Lower lobe of right lung (tissue), 2 donors: ENCODE data around the gene KIZ. TPM values are rescaled to one million over a fixed set of nuclear protein-coding genes. Genes with fewer than 3 reads are reported as not detected.

Experiments used
- ATAC-seq, 2 donors: fragments of 200-7000 bp; cut with Tn5 transposase; one replicate each; pipeline ENCODE4 v1.9.1; 2020 to 2022; ENCODE audit warnings: mild to moderate bottlenecking in 2 of 2, moderate library complexity in 2 of 2
- DNase-seq: peaks from one replicate; pipeline ENCODE4 v3.0.0-alpha.2; 2020
- H3K27ac ChIP-seq: fragments of 200-600 bp; one replicate; pipeline ENCODE4 v1.8.0; 2022
- H3K27me3 ChIP-seq: fragments of 200-600 bp; one replicate; pipeline ENCODE4 v1.8.0; 2022; ENCODE audit warnings: low read depth
- H3K36me3 ChIP-seq: fragments of 200-600 bp; one replicate; pipeline ENCODE4 v1.8.0; 2022; ENCODE audit warnings: mild to moderate bottlenecking
- H3K4me1 ChIP-seq: fragments of 200-600 bp; one replicate; pipeline ENCODE4 v1.8.0; 2022
- H3K4me3 ChIP-seq: fragments of 200-600 bp; one replicate; pipeline ENCODE4 v1.8.0; 2022; ENCODE audit warnings: mild to moderate bottlenecking
- H3K9me3 ChIP-seq: fragments of 200-600 bp; one replicate; pipeline ENCODE4 v1.8.0; 2022
- intact Hi-C: fragments of 100-400 bp; cut with DNase I; formaldehyde crosslinking; loops from one replicate; pipeline ENCODE4 v1.11.0; 2022
- total RNA-seq: library from RNA; stranded (reverse); fragmentation: NEBNext Ultra II Directional; extraction: Animal tissue kit (Norgen Biotek cat#: 25700); gene quantifications from one replicate; pipeline ENCODE4 v1.2.1, GENCODE V29; 2021
- TF ChIP-seq, protein P1 (sequence below): fragments of 200-600 bp; IDR thresholded peaks from one replicate; pipeline ENCODE4 v1.8.0; 2022; ENCODE audit warnings: antibody characterized with exemption, mild to moderate bottlenecking
- donor health status: DM: no; HTN: yes; CAD: no; lungs with severe emphysema.

KIZ gene
- total RNA-seq, 1 donor from 2014 or later = 19.2 TPM

DNA sequence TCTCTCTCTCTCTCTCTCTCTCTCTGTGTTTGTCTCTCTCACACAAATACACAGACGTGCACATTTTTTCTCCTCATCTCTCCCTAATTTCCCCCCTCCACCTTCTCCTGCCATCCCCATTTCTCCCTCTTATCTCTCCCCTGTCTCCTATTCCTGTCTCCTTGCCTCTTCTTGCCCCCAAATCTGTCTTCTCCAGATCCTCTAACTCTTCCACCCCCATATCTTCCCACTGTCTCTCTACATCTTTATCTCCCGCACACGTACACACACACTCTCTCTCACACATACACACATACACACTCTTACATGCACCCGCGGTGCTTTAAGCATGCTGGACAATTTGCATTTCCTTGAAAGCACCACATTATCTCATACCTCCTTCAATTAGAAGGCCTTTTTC lies 15.9 kb downstream of the KIZ start:
- ATAC-seq = no peak

DNA sequence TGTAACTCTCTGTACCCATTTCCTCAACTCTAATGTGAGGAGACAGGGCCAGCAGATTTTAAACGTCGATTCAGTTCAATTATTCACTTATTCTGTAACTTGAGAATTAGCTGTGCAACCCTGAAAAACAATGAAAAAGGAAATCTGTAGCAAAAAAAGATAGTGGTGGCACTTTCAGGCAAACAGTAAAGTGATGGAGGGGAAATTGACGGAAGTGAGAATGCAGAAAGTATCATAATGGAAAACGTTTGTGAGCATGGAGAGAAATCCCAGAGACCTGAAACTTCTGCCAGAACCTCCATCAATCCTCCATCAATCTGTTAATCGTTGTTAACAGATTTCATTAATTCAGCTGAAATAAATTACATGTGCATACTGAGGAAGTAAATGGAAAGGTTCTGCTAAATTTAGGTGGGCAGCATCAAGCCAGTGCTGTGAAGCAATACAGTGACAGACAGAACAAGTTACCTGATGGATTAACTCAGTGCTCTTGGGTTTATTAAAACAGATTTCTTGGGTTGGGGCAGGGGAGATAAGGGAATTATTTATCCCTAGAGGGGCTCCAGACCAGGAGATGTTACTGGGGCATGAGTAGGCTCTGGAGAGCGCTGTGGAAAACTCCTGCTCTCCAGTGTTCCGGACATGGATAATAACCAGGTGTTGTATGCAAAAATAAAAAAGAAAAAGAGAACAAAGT lies 17.5 kb downstream of the KIZ start:
- TF ChIP-seq, protein P1, sequence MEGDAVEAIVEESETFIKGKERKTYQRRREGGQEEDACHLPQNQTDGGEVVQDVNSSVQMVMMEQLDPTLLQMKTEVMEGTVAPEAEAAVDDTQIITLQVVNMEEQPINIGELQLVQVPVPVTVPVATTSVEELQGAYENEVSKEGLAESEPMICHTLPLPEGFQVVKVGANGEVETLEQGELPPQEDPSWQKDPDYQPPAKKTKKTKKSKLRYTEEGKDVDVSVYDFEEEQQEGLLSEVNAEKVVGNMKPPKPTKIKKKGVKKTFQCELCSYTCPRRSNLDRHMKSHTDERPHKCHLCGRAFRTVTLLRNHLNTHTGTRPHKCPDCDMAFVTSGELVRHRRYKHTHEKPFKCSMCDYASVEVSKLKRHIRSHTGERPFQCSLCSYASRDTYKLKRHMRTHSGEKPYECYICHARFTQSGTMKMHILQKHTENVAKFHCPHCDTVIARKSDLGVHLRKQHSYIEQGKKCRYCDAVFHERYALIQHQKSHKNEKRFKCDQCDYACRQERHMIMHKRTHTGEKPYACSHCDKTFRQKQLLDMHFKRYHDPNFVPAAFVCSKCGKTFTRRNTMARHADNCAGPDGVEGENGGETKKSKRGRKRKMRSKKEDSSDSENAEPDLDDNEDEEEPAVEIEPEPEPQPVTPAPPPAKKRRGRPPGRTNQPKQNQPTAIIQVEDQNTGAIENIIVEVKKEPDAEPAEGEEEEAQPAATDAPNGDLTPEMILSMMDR = no peak
- H3K27me3 ChIP-seq = no peaks in the 10 kb centered on the region
- H3K9me3 ChIP-seq = no peaks in the 10 kb centered on the region
- H3K36me3 ChIP-seq = peaks cover 5% of the 10 kb centered on the region
- DNase-seq = no peak
- no peak for ATAC-seq
- no peaks in the 10 kb centered on the region for H3K4me1 ChIP-seq
- intact Hi-C loops = no loop called here
- no peak overlapping the region for H3K4me3 ChIP-seq
- no peak overlapping the region for H3K27ac ChIP-seq

More for the DNA sequence above, 15.9 kb downstream of the KIZ start:
- Histone ChIP-seq H3K9me3 (no peaks in the 10 kb centered on the region), H3K27me3 (no peaks in the 10 kb centered on the region), H3K4me1 (no peaks in the 10 kb centered on the region), H3K36me3 (peaks cover 17% of the 10 kb centered on the region), H3K4me3 (no peak overlapping the region), H3K27ac (no peak overlapping the region)
- TF ChIP-seq, protein P1 = no peak
- intact Hi-C loops = no loop called here
- no peak for DNase-seq

DNA sequence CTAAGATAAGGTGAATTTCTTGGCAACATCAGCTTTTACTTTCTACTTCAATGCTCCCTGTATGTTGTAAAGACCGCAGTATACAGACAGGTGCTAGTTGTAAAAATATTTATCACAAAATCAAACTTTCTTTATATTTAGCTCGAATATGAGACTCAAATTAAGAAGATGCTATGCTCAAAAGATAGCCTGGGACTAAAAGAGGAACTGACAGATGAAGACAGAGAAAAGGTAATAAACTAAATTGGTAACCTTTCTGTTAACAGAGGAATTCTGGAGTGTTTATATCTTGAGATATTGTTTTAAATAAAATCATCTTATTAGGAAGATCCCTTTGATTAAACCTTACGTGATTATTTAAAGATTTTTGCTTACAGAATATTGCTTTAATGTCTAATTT lies 19.5 kb downstream of the KIZ start:
- Histone ChIP-seq H3K27ac (no peak overlapping the region), H3K9me3 (no peaks in the 10 kb centered on the region), H3K27me3 (no peaks in the 10 kb centered on the region), H3K36me3 (peaks cover 5% of the 10 kb centered on the region), H3K4me3 (no peak overlapping the region), H3K4me1 (no peaks in the 10 kb centered on the region)
- TF ChIP-seq, protein P1 = no peak
- ATAC-seq (no peak), DNase-seq (no peak)
- intact Hi-C loops = no loop called here

DNA sequence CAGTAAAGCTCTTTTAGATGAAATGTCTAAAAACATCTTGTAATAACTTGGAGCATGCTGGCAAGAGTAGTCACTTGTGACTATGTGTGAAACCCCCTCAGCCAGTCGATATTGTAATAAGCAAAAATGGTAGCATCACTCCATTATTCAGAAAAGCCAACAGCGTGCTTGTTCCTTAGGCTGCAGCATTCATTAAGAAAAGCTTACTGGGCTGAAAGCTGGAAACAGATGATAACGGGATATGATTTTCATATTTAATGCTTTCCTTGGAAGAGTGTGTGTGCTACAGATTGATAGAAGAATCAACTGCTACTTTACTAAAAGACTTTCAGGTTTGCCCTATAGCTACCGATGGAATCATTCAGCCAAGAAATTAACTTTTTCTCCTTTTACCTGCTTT lies 20.3 kb downstream of the KIZ start:
- H3K9me3 ChIP-seq = no peaks in the 10 kb centered on the region
- ATAC-seq (no peak), DNase-seq (no peak)
- no peaks in the 10 kb centered on the region for H3K4me1 ChIP-seq
- no peaks in the 10 kb centered on the region for H3K27me3 ChIP-seq
- intact Hi-C loops = no loop called here
- no peak overlapping the region for H3K27ac ChIP-seq
- H3K36me3 ChIP-seq = peaks cover 5% of the 10 kb centered on the region
- TF ChIP-seq, protein P1 = no peak
- no peak overlapping the region for H3K4me3 ChIP-seq

DNA sequence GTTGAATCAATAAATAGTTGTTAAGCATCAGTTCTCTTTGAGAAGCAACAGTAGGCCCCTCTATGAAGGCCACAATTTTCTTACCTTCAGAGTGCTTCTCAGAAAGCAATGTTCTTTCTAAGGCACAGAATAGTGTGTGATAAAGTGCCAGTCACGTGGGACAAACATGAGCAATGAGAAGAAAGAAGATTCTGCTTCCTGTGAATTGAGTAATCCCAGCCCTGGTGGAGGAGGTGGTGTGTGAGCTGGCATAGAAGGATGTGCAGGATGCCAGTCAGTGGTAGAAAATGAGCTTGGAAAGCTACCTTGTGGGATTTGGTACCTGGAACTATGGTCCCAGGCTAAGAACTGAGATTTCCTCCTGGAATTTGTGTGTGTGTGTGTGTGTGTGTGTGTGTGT lies 21.7 kb downstream of the KIZ start:
- no peaks in the 10 kb centered on the region for H3K27me3 ChIP-seq
- intact Hi-C loops = no loop called here
- H3K36me3 ChIP-seq = peaks cover 5% of the 10 kb centered on the region

More for the DNA sequence above, 21.7 kb downstream of the KIZ start:
- no peaks in the 10 kb centered on the region for H3K4me1 ChIP-seq
- no peaks in the 10 kb centered on the region for H3K9me3 ChIP-seq
- no peak overlapping the region for H3K27ac ChIP-seq
- ATAC-seq (no peak), DNase-seq (no peak)
- H3K4me3 ChIP-seq = no peak overlapping the region
- TF ChIP-seq, protein P1 = no peak
